ENCODE results near the gene RGCC. TPM values are rescaled to one million over a fixed set of nuclear protein-coding genes. Genes with fewer than 3 reads are reported as not detected.

Gene RGCC
- total and polyA plus RNA-seq, 5 donors: 19.3 to 59.5 (median 28.4) TPM

DNA sequence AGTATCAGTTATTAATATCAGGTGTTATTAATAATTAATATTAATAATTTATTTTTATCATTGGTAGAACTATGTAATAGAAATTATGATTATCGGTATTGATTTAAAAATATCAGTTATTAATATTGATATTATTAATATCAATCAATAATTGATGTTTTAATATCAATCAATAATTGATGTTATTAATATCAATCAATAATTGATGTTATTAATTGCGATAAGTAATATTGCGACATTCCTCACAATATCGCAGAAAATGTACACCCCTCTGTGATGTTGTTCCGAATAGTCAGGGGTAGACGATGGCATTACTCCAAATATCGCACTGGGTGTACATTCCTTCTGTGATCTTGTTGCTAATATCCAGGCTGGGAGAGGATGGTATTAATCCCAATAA lies 3.7 kb upstream of the RGCC start:
- Histone ChIP-seq H3K4me1 (ENCODE audit: control insufficient read depth, insufficient read depth, low read length) (no peaks in the 10 kb centered on the region), H3K27ac (ENCODE audit: low read length) (no peak overlapping the region), H3K4me3 (ENCODE audit: low read length) (no peak overlapping the region), H3K9me3 (ENCODE audit: control insufficient read depth, low read length) (no peaks in the 10 kb centered on the region), H3K27me3 (ENCODE audit: control insufficient read depth, insufficient read depth) (no peaks in the 10 kb centered on the region)
- DNase-seq: no peak
- ATAC-seq: no peak
- intact Hi-C loops (cut with DNase I): no loop called here
- WGBS: 93% methylated on average over 7 of the region's 7 CpGs

DNA sequence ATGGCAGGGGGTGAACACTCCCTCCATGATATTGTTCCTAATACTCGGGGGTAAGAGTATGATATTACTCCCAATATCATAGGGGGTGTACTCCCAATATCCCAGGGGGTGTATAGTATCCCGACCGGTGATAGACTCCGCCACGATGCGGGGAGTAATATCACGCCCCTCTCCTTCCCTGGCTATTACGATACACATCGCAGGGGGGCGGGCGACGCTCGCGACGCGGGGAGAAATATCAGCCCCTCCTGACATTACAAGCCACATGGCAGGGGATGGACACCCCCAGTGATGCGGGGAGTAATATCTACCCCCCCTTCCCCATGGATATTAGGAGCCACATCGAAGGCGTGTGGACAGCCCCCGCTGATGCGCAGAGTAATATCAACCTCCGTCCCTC lies 3.2 kb upstream of the RGCC start:
- no peak for ATAC-seq
- no peaks in the 10 kb centered on the region for H3K9me3 ChIP-seq (ENCODE audit: control insufficient read depth, low read length)
- H3K27ac ChIP-seq (ENCODE audit: low read length): no peak overlapping the region
- H3K4me1 ChIP-seq (ENCODE audit: control insufficient read depth, insufficient read depth, low read length): no peaks in the 10 kb centered on the region
- DNase-seq: no peak
- H3K4me3 ChIP-seq (ENCODE audit: low read length): no peak overlapping the region
- no peaks in the 10 kb centered on the region for H3K27me3 ChIP-seq (ENCODE audit: control insufficient read depth, insufficient read depth)
- 95% methylated on average over 22 of the region's 22 CpGs for WGBS
- intact Hi-C loops (cut with DNase I): no loop called here

DNA sequence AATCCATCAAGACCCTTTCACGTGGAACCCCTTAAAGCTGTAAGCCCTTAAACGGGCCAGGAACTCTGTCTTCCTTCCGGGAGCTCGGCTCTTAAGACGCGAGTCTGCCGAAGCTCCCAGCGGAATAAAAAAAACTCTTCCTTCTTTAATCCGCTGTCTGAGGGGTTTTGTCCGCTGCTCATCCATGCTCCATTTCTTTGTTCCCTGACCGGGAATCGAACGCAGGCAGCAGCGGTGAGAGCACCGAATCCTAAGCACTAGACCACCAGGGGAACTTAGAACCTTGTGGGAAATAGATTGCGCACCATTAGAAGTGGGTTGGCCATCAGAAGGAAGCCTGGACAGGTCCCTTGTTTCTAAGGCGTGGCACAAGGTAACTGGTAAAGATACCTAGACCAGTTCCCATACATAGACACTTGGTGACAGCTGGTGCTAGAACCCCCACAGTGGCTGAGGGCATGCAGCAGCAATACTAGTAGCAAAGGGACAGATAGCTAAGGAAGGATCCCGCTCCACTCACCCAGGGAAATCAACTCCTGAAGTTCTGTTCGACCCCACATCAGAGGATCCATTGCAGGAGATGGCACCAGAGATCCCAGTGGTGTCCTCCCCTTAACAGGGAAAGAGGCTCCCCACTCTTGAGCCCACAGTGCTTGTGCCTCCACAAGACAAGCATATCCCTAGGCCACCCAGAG lies 1.5 kb upstream of the RGCC start:
- H3K4me3 ChIP-seq (ENCODE audit: low read length): no peak overlapping the region
- H3K4me1 ChIP-seq (ENCODE audit: control insufficient read depth, insufficient read depth, low read length): no peaks in the 10 kb centered on the region
- intact Hi-C loops (cut with DNase I): no loop called here
- no peaks in the 10 kb centered on the region for H3K9me3 ChIP-seq (ENCODE audit: control insufficient read depth, low read length)
- no peaks in the 10 kb centered on the region for H3K27me3 ChIP-seq (ENCODE audit: control insufficient read depth, insufficient read depth)
- no peak for DNase-seq
- ATAC-seq: no peak
- 52% methylated on average over 19 of the region's 19 CpGs for WGBS
- no peak overlapping the region for H3K27ac ChIP-seq (ENCODE audit: low read length)

DNA sequence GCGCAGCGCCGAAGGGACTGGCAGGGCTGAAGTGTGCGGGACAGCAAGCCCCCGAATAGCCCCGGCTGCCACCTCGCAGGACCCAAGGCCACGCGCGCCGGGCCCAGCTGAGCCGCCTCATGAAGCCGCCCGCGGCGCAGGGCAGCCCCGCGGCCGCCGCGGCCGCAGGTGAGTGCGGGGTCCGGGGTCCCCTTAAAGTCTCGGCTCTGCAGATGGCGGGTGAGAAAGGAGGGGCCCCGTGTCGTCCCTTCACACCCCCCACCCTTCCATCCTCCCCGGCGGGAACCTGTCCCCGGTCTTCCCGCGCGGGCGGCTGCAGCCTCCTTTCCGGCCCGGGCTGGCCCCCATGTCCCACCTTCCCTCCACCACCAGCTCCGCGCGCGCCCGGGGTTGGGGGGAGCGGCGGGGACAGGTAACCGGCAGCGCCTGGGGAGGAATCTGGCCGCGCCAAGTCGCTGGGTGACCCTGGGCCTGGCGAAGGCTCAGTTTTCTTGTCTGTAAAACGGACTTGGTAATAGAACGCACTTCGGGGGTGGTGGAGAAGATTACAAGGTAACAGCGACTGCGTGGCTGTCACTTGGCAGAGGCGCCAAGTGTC lies 338 bp downstream of the RGCC start:
- 1% methylated on average over 56 of the region's 56 CpGs for WGBS
- Histone ChIP-seq H3K27ac (ENCODE audit: low read length) (peak overlapping the region; percentile 47), H3K4me1 (ENCODE audit: control insufficient read depth, insufficient read depth, low read length) (peaks cover 2% of the 10 kb centered on the region), H3K9me3 (ENCODE audit: control insufficient read depth, low read length) (no peaks in the 10 kb centered on the region), H3K27me3 (ENCODE audit: control insufficient read depth, insufficient read depth) (no peaks in the 10 kb centered on the region), H3K4me3 (ENCODE audit: low read length) (peak overlapping the region; percentile 76)
- intact Hi-C loops (cut with DNase I): no loop called here
- ATAC-seq (peak; percentile 20 to 26), DNase-seq (peak; percentile 19 to 69 (median 55))

DNA sequence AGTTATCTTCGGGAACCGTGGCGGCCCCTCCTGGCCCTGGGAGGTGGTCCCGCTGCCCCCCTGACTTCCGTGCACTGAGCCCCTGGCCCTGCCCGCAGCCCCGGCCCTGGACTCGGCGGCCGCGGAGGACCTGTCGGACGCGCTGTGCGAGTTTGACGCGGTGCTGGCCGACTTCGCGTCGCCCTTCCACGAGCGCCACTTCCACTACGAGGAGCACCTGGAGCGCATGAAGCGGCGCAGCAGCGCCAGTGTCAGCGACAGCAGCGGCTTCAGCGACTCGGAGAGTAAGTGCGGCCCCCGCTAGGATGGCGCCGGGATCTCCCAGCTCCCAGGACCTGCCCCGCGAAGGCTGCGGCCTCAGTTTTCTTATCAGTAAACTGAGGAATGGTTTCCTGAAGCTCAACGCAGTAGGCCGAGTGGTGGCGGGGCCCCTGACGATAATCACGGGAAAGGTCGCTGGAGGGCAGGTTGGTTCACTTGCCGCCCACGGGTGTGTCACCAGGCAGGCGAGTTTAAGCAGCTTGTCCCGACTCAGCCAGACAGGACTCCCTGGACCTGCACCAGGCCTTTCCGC lies 924 bp downstream of the RGCC start:
- H3K4me1 ChIP-seq (ENCODE audit: control insufficient read depth, insufficient read depth, low read length): peaks cover 2% of the 10 kb centered on the region
- no peaks in the 10 kb centered on the region for H3K27me3 ChIP-seq (ENCODE audit: control insufficient read depth, insufficient read depth)
- no peaks in the 10 kb centered on the region for H3K9me3 ChIP-seq (ENCODE audit: control insufficient read depth, low read length)
- peak overlapping the region; percentile 47 for H3K27ac ChIP-seq (ENCODE audit: low read length)
- ATAC-seq (peak; percentile 30 to 39), DNase-seq (peak; percentile 43 to 75 (median 69))
- WGBS: 2% methylated on average over 50 of the region's 50 CpGs
- intact Hi-C loops (cut with DNase I): no loop called here
- peak overlapping the region; percentile 76 for H3K4me3 ChIP-seq (ENCODE audit: low read length)

DNA sequence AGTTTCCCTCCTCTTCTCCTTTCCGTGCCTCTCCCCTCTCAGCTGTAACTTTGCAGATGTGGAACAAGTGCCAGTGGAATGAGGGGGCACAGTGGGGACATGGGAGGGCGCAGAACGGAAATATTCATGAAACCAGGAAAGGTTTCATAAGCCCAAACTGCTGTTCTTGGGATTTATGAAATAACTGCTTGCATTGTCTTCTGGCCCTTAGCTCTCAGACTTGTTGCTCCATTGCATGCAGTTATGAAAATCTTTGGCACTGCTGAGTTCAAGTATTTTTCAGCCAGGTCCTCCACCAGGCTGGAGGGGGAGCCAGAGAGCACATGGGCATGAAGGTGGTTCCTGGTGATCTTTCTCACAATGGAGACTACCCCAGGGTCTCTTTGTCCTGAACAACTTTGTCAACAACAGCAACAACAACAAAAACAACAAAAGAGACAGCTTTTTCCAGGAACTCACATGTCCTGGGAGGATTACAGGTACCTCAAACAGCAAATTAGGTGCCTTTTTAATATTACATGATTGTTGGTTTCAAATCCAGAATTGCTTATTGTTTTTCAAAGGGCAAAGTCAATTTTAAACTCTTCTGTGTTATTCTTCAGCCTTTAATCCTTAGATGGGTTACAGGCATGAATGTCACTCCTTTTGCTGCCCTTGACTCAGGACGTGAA lies 1.5 kb downstream of the RGCC start:
- H3K4me3 ChIP-seq (ENCODE audit: low read length): peak overlapping the region; percentile 76
- intact Hi-C loops (cut with DNase I): no loop called here
- H3K9me3 ChIP-seq (ENCODE audit: control insufficient read depth, low read length): no peaks in the 10 kb centered on the region
- DNase-seq: peak in 1 of 3 donors; percentile 63
- peaks cover 2% of the 10 kb centered on the region for H3K4me1 ChIP-seq (ENCODE audit: control insufficient read depth, insufficient read depth, low read length)
- peak overlapping the region; percentile 47 for H3K27ac ChIP-seq (ENCODE audit: low read length)
- ATAC-seq: peak; percentile 6 to 8
- no peaks in the 10 kb centered on the region for H3K27me3 ChIP-seq (ENCODE audit: control insufficient read depth, insufficient read depth)
- WGBS: 37% methylated on average over 4 of the region's 4 CpGs

DNA sequence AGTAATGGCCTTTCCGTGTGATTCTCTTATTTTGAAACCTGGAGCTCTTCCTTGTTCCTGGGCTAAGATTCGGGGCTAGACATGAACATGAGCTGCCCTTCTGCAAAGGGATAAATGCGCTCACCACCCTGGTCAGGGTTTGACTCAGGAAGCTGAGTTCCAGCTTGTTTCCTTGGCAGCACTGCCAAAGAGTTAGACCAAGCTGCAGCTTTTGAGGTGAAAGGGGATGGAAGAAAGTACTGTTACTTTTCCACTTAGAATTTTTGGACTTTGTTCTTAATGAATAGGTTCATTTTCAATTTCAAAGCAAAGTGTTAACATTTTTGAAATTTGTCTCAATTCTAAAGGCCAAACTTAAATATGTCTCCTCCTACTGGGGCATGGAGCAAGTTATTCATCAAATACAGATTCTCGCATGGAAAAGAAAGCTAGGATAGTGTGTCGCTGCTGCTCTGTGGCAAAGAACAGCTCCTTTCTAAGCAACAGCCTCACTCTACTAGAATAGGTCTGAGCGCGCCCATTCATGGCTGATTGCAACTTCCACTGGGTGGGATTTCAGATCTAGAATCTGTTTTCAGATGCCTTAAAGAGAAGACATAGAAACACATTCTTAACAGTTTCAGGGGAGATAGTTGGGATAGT lies 2.2 kb downstream of the RGCC start:
- peaks cover 4% of the 10 kb centered on the region for H3K4me1 ChIP-seq (ENCODE audit: control insufficient read depth, insufficient read depth, low read length)
- DNase-seq: no peak
- intact Hi-C loops (cut with DNase I): no loop called here
- WGBS: 72% methylated on average over 7 of the region's 7 CpGs
- H3K4me3 ChIP-seq (ENCODE audit: low read length): peak overlapping the region; percentile 76
- H3K9me3 ChIP-seq (ENCODE audit: control insufficient read depth, low read length): no peaks in the 10 kb centered on the region
- ATAC-seq: no peak
- peak overlapping the region; percentile 20 for H3K27ac ChIP-seq (ENCODE audit: low read length)
- no peaks in the 10 kb centered on the region for H3K27me3 ChIP-seq (ENCODE audit: control insufficient read depth, insufficient read depth)

DNA sequence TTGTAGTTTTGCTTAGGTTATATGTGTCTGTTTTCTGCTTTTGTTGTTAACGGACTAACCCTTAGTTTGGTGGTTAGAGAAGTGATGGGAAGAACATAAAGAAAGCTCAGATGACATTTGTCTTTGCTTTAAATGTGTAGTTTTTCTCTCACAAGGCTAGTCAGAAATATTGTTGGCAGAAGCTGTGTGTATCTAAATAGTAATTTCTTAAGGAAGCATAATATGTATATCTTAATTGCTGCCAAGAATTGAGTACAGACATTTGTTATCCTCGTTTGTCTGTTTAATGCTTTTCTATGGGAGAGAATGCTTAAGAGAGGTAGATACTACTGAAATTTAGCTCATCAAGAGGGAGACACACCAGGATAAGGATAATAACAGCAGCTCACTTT lies 2.7 kb downstream of the RGCC start:
- Histone ChIP-seq H3K27me3 (ENCODE audit: control insufficient read depth, insufficient read depth) (no peaks in the 10 kb centered on the region), H3K4me3 (ENCODE audit: low read length) (peak overlapping the region; percentile 76), H3K27ac (ENCODE audit: low read length) (no peak overlapping the region), H3K9me3 (ENCODE audit: control insufficient read depth, low read length) (no peaks in the 10 kb centered on the region), H3K4me1 (ENCODE audit: control insufficient read depth, insufficient read depth, low read length) (peaks cover 6% of the 10 kb centered on the region)
- intact Hi-C loops (cut with DNase I): no loop called here
- WGBS: 66% methylated on average over 2 of the region's 2 CpGs
- ATAC-seq (no peak), DNase-seq (no peak)

DNA sequence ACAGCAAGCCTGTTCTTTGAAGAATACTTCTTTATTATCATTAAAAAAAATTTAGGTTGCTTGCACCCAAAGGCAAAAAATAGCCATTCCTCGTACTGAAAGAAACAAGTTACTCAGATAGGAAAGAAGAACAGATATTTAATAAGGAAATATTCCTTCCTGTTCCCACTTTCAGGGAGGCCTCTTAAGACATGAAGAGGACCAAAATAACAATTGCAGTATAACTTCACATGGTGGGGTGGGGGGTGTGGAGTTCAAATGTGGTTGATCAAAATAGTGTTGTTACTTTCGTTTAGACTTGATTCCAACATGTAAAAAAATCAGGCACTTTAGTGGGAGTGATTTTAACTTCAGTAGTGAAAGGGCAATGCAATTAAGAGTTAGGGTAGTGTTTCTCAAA lies 3.6 kb downstream of the RGCC start:
- H3K27ac ChIP-seq (ENCODE audit: low read length): no peak overlapping the region
- no peak for ATAC-seq
- intact Hi-C loops (cut with DNase I): no loop called here
- WGBS: 37% methylated on average over 2 of the region's 2 CpGs
- H3K27me3 ChIP-seq (ENCODE audit: control insufficient read depth, insufficient read depth): no peaks in the 10 kb centered on the region
- H3K4me3 ChIP-seq (ENCODE audit: low read length): peak overlapping the region; percentile 76
- H3K9me3 ChIP-seq (ENCODE audit: control insufficient read depth, low read length): no peaks in the 10 kb centered on the region
- peaks cover 6% of the 10 kb centered on the region for H3K4me1 ChIP-seq (ENCODE audit: control insufficient read depth, insufficient read depth, low read length)
- no peak for DNase-seq

DNA sequence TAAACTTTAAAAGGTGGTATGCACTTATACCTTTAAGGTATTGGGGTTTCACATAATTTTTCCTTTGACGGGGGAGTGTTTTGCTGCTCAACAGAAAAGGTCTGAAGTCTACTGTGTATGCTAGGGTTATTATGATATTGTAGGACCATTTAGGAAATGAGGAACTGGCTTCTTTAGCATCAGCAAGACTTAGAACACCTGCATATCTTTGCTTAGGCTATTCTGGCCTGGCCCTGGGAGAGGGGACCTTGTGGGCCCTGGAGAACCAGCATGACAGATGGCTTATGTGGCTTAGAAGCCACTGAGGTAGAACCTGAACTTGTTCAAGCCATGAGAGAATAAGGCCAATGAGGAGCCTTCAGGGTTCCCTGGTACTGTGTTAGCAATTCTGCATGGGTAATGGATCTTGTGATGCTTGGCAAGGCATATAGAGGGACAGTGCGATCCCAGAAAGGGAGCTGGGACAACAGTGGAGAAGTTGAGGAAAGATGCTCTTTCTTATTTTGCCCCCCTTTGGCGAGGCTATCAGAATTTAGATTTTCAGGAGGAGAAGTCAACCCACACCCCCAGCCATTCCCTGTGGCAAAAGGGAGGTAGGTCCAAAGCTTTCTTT lies 4.3 kb downstream of the RGCC start:
- 78% methylated on average over 3 of the region's 3 CpGs for WGBS
- no peak for ATAC-seq

More for the DNA sequence above, 4.3 kb downstream of the RGCC start:
- H3K27ac ChIP-seq (ENCODE audit: low read length): no peak overlapping the region
- DNase-seq: no peak
- H3K4me1 ChIP-seq (ENCODE audit: control insufficient read depth, insufficient read depth, low read length): peaks cover 6% of the 10 kb centered on the region
- no peaks in the 10 kb centered on the region for H3K9me3 ChIP-seq (ENCODE audit: control insufficient read depth, low read length)
- peak overlapping the region; percentile 38 for H3K4me3 ChIP-seq (ENCODE audit: low read length)
- intact Hi-C loops (cut with DNase I): no loop called here
- H3K27me3 ChIP-seq (ENCODE audit: control insufficient read depth, insufficient read depth): no peaks in the 10 kb centered on the region
